GM18499 (cell line): ENCODE results near the gene PRPS1.
"Not testable (repeated sequence)": the region's sequence is repeated elsewhere in the genome, so short reads cannot be mapped to it uniquely, and the experiment has no call there.

Experiments
- ATAC-seq: cut with Tn5 transposase; IDR thresholded peaks from one replicate; pipeline ENCODE4 v1.9.1; 2021; ENCODE audit warnings: moderate number of reproducible peaks; ENCODE audit not compliant: insufficient read depth, unreplicated experiment

The PRPS1 gene

DNA sequence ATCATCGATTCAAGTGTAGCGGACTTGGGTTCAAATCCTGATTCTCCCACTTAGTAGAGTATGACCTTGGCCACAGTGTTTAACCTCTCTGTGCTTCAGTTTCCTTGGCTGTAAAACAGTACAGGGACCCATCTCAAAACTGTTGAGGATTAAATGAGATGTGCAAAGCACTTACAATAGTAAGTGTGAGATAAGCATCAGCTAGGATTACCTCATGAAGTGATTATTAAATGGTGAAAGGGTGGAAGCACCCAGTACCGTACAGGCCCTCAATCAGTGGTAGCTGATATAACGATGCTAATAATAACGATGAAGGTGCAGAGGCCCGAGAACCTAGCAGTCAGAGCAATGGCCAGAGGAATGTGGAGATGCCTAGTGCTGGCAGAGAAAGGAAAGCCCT is 45.1 kb downstream of the PRPS1 start:
- ATAC-seq: no peak

DNA sequence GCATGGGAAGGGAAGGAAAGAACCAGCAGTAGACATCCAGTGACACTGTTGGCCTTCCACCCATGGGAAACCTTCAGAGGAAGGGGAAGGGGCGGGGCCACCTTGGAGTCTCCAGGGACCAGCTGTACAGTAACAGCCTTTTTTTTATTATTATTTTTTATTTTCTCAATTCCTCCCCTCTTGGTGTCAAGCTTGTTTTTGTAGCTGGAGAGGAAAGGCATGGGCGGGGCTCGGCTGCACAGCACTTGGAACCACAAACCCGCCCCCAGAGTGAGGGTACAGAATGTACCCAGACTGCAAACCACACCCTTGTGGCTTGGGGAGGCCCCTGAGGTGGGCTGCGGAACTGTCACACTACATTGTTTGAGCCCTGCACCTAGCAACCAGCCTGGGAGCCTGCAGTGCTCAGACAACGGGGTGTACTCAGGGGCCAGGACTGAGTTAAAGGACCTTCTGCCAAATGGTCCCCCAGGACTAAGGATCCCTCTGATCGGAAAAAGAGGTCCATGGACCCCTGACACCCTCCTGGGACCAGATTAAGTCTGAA is 45.7 kb downstream of the PRPS1 start:
- peak; percentile 88 for ATAC-seq

DNA sequence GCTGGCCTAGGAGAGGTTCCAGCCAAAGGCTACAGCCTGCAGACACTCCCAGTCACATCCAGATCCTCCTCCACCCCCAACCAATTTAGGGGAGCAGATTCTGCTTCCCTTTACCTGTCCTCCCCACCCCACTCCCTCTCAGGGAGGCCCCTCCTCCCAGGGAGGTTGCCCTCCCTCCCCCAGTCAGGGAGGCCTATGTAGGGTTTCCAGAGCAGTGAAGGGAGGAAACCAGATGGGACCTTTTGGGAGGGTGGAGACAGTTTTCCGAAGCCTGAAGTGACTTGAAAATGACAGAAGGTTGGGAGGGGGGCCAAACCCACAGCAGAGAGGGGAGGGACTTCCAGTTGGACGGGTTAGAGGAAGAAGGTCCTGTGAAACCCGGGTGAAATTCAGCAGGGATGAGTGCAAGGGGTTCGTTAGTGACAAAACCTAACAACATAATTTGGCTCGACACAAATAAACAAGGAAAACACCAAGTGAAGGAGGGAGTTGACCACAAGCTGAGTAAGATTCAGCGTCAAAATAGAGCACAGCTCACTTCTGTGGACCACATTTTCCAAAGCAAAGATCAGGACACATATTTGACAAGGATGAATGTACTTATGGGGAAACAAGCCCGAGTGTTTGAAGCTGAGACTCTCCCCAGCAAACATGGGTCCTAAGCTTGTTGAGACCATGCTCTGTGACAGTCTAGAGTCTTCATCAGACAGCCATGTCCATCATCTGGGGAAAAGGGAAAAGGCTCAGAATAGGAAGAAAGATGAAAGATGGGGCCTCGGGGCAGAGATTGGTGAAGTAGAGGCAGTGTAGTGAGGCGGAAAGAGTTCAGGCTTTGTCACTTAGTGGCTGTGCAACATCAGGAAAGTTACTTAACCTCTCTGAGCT is 46.4 kb downstream of the PRPS1 start:
- peak; percentile 6 for ATAC-seq

DNA sequence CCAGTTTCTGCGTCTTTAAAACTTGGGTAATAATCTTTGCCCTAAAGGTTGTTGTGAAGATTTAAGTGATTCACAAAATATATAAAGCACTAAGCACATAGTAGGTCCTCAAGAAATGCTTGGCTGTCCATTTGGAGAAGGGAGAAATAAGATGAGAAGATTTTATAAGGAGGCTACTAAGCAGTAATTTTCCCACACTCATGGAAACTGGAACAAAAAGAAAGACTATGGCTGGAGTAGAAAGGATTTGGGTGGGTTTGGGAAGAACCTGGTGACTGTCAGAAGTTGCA is 47.0 kb downstream of the PRPS1 start:
- ATAC-seq: no peak

DNA sequence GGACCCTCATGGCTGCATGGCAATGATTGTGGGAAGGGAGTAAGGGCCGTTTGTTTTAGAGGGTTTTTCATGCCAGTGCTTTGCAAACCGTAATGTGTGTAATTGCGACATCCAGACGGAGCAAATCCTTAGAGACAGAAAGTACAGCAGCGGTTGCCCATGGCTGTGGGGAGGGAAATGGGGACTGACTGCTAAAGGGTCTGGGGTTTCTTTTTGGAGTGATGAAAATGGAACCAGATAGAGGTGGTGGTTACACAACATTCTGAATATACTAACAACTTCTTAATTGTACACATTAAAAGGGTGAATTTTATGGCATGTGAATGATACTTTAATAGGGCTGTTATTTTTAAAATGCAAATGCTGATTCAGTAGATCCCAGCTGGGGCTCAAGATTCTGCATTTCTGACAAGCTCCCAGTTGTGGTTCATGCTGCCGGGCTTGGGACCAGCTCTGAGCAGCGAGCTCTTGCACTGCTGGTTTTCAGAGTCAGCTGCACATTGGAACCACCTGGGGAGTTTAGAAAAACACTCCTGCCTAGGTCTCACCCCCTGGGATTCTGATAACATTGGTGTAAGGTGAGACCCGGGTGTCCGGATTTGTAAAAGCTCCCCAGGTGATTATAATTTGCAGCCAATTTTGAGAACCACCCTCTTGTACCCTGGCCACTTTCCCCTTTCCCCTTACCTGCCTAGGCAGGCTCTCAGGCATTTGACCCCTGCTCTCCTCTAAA is 47.7 kb downstream of the PRPS1 start:
- ATAC-seq: no peak

DNA sequence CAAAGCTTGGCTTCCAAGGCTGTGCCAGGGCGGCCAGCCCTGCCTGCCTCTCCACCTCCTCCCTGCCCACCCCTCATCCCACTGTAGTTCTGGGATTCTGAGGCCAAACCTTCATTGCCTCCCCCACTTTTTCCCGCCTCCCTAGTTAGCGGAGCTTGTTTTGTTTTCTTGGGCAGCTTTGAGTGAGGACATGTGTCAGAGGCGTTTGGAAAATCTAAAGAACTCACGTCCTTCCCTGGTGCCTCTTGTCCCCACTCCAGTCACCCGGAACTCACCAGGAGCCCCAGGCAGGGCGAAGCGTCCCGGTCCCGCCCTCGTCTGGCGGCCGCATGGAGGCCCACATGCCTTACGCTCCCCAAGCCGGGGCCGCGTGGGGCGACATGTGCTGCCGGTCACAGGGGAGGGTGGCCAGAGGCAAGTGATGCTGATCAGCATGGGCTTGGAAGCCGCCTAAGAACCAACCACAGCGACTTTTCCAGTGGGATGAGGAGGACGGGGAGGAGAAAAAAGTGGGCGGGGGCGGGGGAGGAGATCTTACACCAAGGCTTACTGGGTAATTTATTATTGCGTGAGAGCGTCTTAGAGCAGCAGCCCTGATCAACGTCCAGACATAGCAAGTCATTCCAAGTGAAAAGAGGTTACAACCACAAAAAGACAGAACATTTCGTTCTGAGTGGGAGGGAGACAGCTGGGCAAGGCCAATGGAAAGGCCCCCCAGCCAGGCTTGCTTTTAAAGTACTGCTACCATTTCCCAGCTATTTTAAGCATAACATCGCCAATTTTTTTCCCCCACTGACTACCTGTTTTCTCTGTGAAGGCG is 48.5 kb downstream of the PRPS1 start:
- ATAC-seq: no peak

DNA sequence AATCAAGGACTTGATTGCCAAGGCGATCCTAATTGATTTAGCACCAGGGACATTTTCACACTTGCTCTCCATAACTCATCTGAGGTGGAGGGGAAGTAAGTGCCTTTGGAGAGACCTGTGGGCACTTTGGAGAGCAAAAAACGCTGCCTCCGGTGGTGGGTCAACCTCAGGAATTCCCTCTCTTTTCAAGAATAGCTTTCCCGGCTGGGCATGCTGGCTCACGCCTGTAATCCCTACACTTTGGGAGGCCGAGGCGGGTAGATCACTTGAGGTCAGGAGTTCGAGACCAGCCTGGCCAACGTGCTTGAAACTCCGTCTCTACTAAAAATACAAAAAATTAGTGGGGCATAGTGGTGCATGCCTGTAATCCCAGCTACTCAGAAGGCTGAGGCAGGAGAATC is 49.2 kb downstream of the PRPS1 start:
- no peak for ATAC-seq

DNA sequence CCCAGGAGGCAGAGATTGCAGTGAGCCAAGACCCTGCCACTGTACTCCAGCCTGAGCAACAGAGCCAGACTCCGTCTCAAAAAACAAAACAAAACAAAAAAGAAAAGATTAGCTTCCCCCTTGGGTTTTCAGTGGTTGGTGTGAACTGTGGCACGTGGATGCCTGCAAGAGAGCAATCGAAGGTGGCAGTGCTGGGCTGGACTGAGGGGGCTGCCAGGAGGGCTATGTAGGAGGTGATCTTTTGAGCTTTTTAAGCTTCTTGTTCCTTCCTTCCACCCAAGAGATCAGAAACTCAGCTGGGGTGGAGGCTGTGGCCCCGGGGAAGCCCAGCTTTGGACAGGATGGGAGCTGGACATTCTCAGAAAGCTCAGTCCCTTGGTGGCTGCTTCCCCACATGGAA is 49.6 kb downstream of the PRPS1 start:
- ATAC-seq: no peak

DNA sequence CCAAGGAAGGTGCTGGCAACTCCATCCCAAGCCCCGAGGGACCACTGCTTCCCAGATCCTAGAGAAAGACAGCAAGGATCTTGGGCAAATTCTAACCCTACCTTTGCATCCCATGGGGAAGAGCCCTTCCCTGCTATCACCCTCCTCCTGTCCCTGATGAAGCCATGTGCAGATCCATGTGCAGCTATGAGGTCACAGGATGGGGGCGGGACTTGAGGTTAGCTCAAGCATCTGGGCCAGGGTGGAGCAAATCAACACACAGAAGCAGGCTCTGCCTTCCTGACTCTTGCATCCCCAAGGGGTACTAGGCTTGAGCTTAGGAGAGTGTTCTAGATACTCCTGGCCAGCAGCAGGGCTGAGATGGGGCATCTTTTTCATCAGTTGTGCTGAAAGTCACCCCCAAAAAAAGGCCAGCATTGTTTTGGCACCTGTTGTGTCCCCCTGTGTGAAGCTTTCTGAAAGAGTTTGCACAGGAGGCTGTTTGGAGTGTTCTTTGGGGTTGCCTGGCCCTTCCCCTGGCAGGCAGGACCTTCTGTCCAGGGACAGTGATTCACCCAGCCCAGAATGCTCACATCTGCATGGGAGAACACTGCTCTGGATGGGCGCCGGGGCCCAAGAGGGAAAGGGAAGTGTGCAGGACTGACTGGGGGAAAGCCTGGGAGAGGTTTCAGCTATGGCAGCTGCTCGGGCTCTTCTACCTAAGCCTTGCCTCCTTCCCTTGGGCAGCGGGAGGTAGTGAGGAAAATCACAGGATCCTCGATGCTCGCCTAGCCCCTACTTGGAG is 50.8 kb downstream of the PRPS1 start:
- no peak for ATAC-seq

DNA sequence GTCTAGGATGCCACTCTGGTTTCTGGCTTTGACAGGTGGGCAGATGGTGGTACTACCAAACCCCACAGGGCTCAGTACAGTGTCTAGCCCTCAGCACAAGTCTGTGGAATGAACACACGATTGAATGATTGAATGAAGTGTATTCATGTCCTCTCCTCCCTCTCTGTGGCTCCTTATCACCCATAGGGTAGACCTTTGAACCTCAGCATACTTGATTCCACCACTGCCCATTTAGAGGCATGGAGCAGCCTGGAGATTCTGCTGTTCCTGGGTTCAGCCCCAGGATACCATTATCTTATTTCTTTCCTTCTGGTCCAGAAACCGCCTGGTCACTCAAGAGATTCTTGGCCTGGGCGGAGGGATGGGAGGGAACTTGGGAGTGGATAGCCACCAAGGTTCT is 53.9 kb downstream of the PRPS1 start:
- ATAC-seq: no peak

DNA sequence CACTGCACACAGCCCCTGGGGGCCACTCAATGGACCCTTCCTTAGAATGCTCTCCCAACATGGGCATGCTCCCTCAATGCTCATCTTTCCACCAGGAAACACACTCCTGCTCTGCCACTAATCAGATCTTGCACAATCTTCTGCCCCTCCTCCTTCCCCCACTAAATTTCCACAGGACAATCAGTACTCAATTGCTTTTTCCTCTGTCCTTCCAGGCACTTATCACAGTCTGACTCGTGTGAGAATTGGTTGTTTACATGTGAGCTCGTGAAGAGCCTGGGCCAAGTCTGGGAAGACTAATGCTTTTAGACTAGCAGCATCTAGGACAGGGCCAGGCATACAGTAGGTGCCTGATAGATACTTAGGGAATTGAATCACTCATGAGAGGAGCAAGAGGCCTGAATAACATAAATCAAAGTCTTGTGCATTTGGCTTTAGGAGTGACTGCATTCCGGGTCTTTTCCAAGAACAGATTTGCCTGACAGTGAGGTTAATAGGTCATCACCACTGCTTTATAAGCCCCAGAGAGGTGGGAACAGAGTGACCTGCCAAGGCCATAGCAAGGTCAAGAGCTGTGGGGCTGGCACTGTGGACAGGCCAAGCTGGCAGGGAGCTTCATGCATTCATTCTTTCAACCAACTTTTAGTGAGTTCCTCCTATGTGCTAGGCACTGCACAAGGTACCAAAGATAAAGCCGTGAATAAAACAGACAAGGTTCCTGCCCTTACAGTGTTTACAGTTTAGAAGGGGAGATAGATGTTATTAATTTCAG is 55.0 kb downstream of the PRPS1 start:
- ATAC-seq: no peak

DNA sequence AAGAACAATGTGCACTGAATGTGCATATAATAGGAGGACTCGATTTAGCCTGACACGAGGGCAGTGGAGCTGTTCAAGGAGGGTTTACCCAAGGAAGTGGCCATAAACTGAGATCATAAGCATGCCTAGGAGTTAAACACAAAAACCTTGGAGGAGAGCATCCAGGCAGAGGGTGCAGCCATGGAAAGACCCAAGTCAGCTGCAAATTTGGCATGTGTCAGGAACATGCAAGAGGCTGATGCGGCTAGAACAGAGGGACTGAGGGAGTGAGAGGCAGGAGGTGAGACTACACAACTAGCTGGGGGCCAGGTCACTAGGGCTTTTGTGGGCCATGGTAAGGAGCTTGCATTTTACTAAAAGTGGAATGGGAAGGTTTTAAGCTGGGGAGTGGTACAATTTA is 55.6 kb downstream of the PRPS1 start:
- ATAC-seq: no peak

DNA sequence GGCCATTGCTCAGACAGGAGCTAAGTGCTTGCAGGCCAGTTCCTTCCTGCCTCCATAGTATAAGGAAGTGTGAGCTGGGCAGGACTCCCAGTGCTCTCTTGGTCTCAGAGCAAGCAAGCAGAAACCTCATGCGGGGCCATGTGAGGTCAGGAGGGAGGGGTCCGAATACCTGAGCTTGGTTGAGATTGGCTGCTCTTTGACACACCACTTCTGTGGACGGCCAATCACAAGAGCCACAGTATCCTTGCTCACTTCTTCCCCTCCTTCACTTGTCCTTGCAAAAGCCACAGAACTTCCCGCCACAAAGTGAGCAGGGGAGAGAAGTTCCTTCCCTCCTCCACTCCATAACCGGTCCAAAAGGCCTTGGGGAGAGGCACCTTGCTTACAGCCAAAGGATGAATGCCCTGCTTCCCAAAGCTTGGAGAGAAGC is 56.7 kb downstream of the PRPS1 start:
- ATAC-seq: no peak

DNA sequence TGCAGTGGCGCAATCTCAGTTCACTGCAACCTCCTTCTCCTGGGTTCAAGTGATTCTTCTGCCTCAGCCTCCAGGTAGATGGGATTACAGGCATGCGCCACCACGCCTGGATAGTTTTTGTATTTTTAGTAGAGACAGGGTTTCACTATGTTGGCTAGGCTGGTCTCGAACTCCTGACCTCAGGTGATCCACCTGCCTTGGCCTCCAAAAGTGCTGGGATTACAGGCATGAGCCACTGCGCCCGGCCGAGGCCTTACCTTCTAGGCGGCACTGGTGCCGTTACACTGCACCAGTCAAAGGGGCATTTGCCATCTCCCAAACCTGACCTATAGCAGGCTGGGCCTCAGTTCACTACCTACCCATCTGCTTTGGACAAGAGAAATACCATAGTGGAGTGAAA is 57.3 kb downstream of the PRPS1 start:
- ATAC-seq: not testable (repeated sequence)

DNA sequence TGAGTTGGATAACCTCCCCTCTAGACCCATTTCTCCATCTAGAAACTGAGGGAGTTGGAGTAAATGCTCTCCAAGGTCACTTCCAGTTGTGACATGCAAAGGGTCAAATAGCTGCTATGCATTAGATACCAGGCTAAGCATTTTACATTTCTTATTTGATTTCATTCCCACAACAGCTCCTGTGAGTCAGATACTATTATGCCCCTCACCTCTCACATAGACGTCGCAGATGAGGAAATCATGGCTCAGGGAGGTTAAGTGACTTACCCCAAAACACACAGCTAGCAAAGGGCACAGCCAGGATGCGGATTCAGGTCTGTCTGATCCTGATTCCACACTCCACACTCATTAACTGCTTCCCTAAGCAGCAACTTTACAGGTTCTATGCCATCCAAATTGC is 57.7 kb downstream of the PRPS1 start:
- no peak for ATAC-seq

DNA sequence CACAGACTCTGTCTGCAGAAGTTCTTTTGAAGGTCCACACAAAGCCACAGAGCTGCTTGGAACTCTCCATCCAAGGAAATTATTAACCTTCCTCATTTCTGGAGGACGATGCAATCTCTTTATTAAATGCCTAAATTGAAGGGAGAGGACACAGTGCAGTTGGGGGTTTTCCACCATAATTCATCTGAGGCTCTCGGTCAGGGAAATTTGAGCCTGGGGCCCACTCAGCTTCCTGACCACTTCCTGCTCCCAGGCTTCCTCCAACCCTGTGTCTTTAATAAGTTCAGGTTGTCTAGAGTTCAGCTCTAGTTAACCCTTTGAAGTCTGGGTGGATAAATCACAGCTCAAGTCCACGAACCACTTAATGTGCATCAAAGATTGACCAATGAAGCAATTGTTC is 58.5 kb downstream of the PRPS1 start:
- no peak for ATAC-seq

DNA sequence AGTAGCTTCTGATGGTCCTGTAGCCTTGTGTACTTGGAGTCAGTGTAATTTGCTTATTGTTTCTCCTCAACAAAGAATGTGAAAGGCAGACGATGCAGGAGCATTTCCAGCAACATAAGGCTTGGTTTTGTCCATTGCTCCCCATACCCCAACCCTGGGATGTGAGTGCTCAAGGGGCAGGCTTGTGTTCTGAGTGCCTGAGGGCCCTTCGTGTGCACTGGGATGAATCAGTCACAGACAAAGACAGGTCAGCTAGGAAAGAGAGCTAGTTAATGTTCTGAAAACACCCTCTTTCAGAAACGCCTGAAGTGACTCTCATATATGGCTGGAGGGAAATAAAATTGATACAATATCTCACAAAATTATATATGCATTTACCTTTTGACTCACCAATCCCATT is 59.1 kb downstream of the PRPS1 start:
- no peak for ATAC-seq

DNA sequence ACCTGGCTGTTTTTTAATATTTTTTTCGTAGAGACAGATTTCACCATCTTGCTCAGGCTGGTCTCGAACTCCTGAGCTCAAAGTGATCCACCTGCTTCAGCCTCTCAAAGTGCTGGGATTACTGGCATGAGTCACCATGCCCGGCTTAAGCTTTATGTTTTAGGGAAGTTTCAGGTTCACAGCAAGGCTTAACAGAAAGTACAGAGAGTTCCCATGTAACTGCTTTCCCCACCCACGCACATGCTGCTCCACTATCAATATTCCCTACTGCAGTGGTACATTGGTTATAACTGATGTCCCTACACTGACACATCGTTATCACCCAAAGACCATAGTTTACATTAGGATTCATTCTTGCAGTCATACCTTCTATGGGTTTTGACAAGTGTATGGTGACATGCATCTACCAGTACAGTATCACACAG is 62.7 kb downstream of the PRPS1 start:
- no peak for ATAC-seq

DNA sequence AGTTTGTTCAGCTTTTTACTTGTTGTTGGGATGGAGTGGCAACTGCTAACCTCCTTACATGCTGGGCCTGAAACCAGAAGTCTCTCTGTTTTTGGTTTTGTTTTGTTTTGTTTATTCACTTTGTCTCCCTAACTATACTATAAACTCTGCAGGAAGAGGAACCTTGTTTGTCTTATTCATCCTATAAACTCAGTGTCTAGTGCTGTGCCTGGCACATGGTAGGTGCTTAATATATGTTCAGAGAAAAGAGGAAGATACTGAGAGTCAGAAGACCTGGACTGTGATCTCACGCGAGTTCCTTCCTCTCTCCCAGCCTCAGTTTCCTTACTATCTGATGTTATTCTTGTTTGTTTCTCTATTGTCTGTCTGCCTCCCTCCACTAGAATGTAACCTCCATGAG is 71.3 kb downstream of the PRPS1 start:
- no peak for ATAC-seq
